Esophagus squamous epithelium (tissue), 4 donors: ENCODE measurements around the gene HERC3.

ENCODE experiments used
- POLR2A ChIP-seq, 4 donors: fragments of 450-650 bp; IDR thresholded peaks; one replicate each; pipeline ENCODE4 v1.6.1; 2017; ENCODE audit warnings: antibody characterized with exemption in 4 of 4, mild to moderate bottlenecking in 4 of 4, moderate library complexity in 3 of 4
- TF ChIP-seq, protein P1 (sequence below), 6 experiments: fragments of 450-650 bp in 4 of 6; fragments of 200-600 bp in 2 of 6; sonication (generic) in 2 of 6; IDR thresholded peaks; one replicate each; pipeline ENCODE4 v1.5.1; 2016 to 2019; ENCODE audit warnings: antibody characterized with exemption in 6 of 6, mild to moderate bottlenecking in 4 of 6, moderate library complexity in 4 of 6

DNA sequence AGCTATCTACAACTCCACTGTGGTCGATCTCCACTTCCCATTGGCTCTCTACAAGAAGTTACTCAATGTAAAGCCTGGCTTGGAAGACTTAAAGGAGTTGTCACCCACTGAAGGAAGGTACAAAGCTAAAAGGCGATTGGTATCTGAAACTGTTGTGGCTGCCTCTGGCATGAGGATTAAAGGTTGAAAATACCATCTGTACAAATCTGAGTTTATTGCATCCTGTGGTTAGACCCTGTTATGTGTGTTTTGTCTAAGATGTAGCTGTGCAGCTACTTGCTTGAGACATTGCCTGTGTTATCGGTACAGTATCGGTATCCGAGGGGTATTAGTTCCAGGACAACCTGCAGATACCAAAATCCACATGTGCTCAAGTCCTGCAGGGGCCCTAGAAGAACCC, 88.9 kb downstream of the HERC3 start:
- TF ChIP-seq, protein P1, sequence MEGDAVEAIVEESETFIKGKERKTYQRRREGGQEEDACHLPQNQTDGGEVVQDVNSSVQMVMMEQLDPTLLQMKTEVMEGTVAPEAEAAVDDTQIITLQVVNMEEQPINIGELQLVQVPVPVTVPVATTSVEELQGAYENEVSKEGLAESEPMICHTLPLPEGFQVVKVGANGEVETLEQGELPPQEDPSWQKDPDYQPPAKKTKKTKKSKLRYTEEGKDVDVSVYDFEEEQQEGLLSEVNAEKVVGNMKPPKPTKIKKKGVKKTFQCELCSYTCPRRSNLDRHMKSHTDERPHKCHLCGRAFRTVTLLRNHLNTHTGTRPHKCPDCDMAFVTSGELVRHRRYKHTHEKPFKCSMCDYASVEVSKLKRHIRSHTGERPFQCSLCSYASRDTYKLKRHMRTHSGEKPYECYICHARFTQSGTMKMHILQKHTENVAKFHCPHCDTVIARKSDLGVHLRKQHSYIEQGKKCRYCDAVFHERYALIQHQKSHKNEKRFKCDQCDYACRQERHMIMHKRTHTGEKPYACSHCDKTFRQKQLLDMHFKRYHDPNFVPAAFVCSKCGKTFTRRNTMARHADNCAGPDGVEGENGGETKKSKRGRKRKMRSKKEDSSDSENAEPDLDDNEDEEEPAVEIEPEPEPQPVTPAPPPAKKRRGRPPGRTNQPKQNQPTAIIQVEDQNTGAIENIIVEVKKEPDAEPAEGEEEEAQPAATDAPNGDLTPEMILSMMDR (IDR thresholded peaks at IDR 0.05): no peak
- no peak for TF ChIP-seq POLR2A (IDR thresholded peaks at IDR 0.05)
